Measurements from ENCODE around the gene CD69.

Gene CD69

GRCh38 chr12:9796971-9797370 lies 36.3 kb upstream of the CD69 start:
- TF ChIP-seq TEAD4 (IDR thresholded peaks at IDR 0.05) (no peak), CREB1 (IDR thresholded peaks at IDR 0.05; ENCODE audit: low read depth) (no peak)

GRCh38 chr12:9796346-9796745 lies 35.6 kb upstream of the CD69 start:
- TF ChIP-seq CREB1 (IDR thresholded peaks at IDR 0.05; ENCODE audit: low read depth) (no peak), NFIC (IDR thresholded peaks at IDR 0.05) (no peak), TAF1 (IDR thresholded peaks at IDR 0.05; ENCODE audit: low read depth) (no peak), CEBPB (IDR thresholded peaks at IDR 0.05) (no peak), EP300 (IDR thresholded peaks at IDR 0.05; ENCODE audit: borderline replicate concordance) (no peak), TCF12 (IDR thresholded peaks at IDR 0.05; ENCODE audit: low read depth) (no peak), TEAD4 (IDR thresholded peaks at IDR 0.05) (no peak), MAX (IDR thresholded peaks at IDR 0.05) (no peak), RAD21 (IDR thresholded peaks at IDR 0.05; ENCODE audit: low read depth) (no peak), FOXM1 (IDR thresholded peaks at IDR 0.05; ENCODE audit: borderline replicate concordance, low read depth) (no peak), YY1 (IDR thresholded peaks at IDR 0.05; ENCODE audit: low read depth) (no peak), EGR1 (IDR thresholded peaks at IDR 0.05) (no peak), USF1 (IDR thresholded peaks at IDR 0.05) (no peak), ZBTB7A (IDR thresholded peaks at IDR 0.05; ENCODE audit: low read depth) (no peak), REST (IDR thresholded peaks at IDR 0.05; ENCODE audit: low read depth) (no peak)

GRCh38 chr12:9795945-9796344 lies 35.2 kb upstream of the CD69 start:
- TF ChIP-seq USF1 (IDR thresholded peaks at IDR 0.05), result no peak
- TF ChIP-seq CEBPB (IDR thresholded peaks at IDR 0.05), result no peak
- TF ChIP-seq REST (IDR thresholded peaks at IDR 0.05; ENCODE audit: low read depth), result no peak
- TF ChIP-seq TCF12 (IDR thresholded peaks at IDR 0.05; ENCODE audit: low read depth), result no peak
- TF ChIP-seq MAX (IDR thresholded peaks at IDR 0.05), result no peak
- no peak for TF ChIP-seq RAD21 (IDR thresholded peaks at IDR 0.05; ENCODE audit: low read depth)
- TF ChIP-seq ZBTB7A (IDR thresholded peaks at IDR 0.05; ENCODE audit: low read depth), result no peak
- TF ChIP-seq YY1 (IDR thresholded peaks at IDR 0.05; ENCODE audit: low read depth), result no peak

- TF ChIP-seq ZBTB7A (IDR thresholded peaks at IDR 0.05; ENCODE audit: low read depth), result no peak
- TF ChIP-seq USF1 (IDR thresholded peaks at IDR 0.05), result no peak
- TF ChIP-seq TAF1 (IDR thresholded peaks at IDR 0.05; ENCODE audit: low read depth), result no peak
- TF ChIP-seq CREB1 (IDR thresholded peaks at IDR 0.05; ENCODE audit: low read depth), result no peak
- TF ChIP-seq RAD21 (IDR thresholded peaks at IDR 0.05; ENCODE audit: low read depth), result no peak
- TF ChIP-seq EGR1 (IDR thresholded peaks at IDR 0.05), result no peak
These were observed 33.9 kb upstream of the CD69 start for GRCh38 chr12:9794484-9795093.

- no peak for TF ChIP-seq MAX (IDR thresholded peaks at IDR 0.05)
- TF ChIP-seq RAD21 (IDR thresholded peaks at IDR 0.05; ENCODE audit: low read depth), result no peak
These were observed 33.2 kb upstream of the CD69 start for GRCh38 chr12:9793779-9794395.

GRCh38 chr12:9792961-9793617 lies 32.4 kb upstream of the CD69 start:
- TF ChIP-seq EGR1 (IDR thresholded peaks at IDR 0.05), result no peak
- no peak for TF ChIP-seq ZBTB7A (IDR thresholded peaks at IDR 0.05; ENCODE audit: low read depth)
- TF ChIP-seq USF1 (IDR thresholded peaks at IDR 0.05), result no peak
- TF ChIP-seq CREB1 (IDR thresholded peaks at IDR 0.05; ENCODE audit: low read depth), result no peak
- no peak for TF ChIP-seq TEAD4 (IDR thresholded peaks at IDR 0.05)
- no peak for TF ChIP-seq REST (IDR thresholded peaks at IDR 0.05; ENCODE audit: low read depth)
- no peak for TF ChIP-seq CEBPB (IDR thresholded peaks at IDR 0.05)
- TF ChIP-seq MAX (IDR thresholded peaks at IDR 0.05), result no peak
- no peak for TF ChIP-seq TAF1 (IDR thresholded peaks at IDR 0.05; ENCODE audit: low read depth)

Measured in Ishikawa (cell line).